Activated CD8-positive, alpha-beta T cell treated with anti-CD3 and anti-CD28 coated beads for 36 hours (primary cell): ENCODE results near the gene GPC6. TPM values are rescaled to one million over a fixed set of nuclear protein-coding genes. Genes with fewer than 3 reads are reported as not detected.

Experiments
- ATAC-seq: fragments of 200-7000 bp; cut with Tn5 transposase; one replicate; pipeline ENCODE4 v1.10.0; 2021; ENCODE audit warnings: mild to moderate bottlenecking, moderate library complexity
- CTCF ChIA-PET: fragments of 350-600 bp; sonication (Branson Sonifier 250); formaldehyde crosslinking; loops from one replicate; lab custom pipeline; 2021; ENCODE audit warnings: antibody characterized with exemption; lab: Charles Lee
- POLR2A ChIA-PET: fragments of 350-600 bp; sonication (Branson Sonifier 250); formaldehyde crosslinking; loops from one replicate; lab custom pipeline; 2021; ENCODE audit warnings: antibody characterized with exemption; lab: Charles Lee
- DNase-seq: peaks from one replicate; pipeline ENCODE4 v3.0.0-alpha.2; 2020
- H3K27ac Mint-ChIP-seq: one replicate; pipeline ENCODE4 v1.8.0; 2021; ENCODE audit warnings: mild to moderate bottlenecking, mixed read lengths
- H3K27me3 Mint-ChIP-seq: one replicate; pipeline ENCODE4 v1.8.0; 2021; ENCODE audit warnings: mixed read lengths
- H3K36me3 Mint-ChIP-seq: one replicate; pipeline ENCODE4 v1.8.0; 2021; ENCODE audit warnings: low read depth, mixed read lengths
- H3K4me1 Mint-ChIP-seq: one replicate; pipeline ENCODE4 v1.8.0; 2021; ENCODE audit warnings: low read depth, mixed read lengths
- H3K4me3 Mint-ChIP-seq: one replicate; pipeline ENCODE4 v1.8.0; 2021; ENCODE audit warnings: mild to moderate bottlenecking, moderate library complexity, mixed read lengths
- H3K9me3 Mint-ChIP-seq: one replicate; pipeline ENCODE4 v1.8.0; 2021; ENCODE audit warnings: mixed read lengths
- intact Hi-C: fragments of 100-400 bp; cut with micrococcal nuclease; formaldehyde crosslinking; loops from one replicate; pipeline ENCODE4 v1.10.0; 2022
- total RNA-seq, 2 experiments: library from RNA; stranded (reverse); gene quantifications; one replicate each; pipeline ENCODE4 v1.2.3, GENCODE V29; 2021
- TF ChIP-seq, protein P1 (sequence below): fragments of 200-600 bp; IDR thresholded peaks from one replicate; pipeline ENCODE4 v1.8.0; 2022; ENCODE audit warnings: antibody characterized with exemption, mild to moderate bottlenecking

The GPC6 gene
- total RNA-seq, 2 experiments from 2014 or later = not detected

DNA sequence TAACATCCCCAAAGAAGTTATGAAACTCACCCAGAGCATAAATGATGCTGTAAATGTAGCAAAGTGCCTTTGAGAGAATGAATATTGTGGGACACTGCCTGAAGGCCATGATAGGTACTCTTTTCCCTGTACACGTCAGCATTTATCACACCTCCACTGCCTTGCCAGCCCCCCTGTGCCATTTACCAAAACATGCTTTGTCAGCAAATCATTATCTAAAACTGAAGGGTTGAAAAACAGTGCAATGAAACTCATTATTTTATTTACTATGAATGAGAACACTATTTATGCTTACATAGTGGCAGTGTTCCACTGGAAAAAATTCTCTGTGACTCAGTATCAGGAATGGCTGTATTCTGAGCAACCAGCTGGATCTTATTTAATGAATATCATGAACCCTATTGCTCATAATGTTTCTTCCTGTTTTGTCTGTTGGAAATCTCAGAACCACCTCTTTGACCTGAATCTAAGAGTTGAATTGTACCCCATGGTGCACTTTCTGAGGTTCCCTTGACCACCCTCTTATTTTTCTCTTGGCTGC is 688.7 kb downstream of the GPC6 start:
- CTCF ChIA-PET = no interaction called here
- no peaks in the 10 kb centered on the region for H3K36me3 Mint-ChIP-seq
- no peak for ATAC-seq
- DNase-seq = no peak
- H3K4me3 Mint-ChIP-seq = no peak overlapping the region
- POLR2A ChIA-PET = interaction anchor here (0.7 kb wide), 1 partner anchor 238 kb away, joined by 3 read pairs; no protein-coding TSS in a partner anchor
- TF ChIP-seq, protein P1, sequence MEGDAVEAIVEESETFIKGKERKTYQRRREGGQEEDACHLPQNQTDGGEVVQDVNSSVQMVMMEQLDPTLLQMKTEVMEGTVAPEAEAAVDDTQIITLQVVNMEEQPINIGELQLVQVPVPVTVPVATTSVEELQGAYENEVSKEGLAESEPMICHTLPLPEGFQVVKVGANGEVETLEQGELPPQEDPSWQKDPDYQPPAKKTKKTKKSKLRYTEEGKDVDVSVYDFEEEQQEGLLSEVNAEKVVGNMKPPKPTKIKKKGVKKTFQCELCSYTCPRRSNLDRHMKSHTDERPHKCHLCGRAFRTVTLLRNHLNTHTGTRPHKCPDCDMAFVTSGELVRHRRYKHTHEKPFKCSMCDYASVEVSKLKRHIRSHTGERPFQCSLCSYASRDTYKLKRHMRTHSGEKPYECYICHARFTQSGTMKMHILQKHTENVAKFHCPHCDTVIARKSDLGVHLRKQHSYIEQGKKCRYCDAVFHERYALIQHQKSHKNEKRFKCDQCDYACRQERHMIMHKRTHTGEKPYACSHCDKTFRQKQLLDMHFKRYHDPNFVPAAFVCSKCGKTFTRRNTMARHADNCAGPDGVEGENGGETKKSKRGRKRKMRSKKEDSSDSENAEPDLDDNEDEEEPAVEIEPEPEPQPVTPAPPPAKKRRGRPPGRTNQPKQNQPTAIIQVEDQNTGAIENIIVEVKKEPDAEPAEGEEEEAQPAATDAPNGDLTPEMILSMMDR = no peak
- intact Hi-C loops = no loop called here
- no peak overlapping the region for H3K27ac Mint-ChIP-seq
- no peaks in the 10 kb centered on the region for H3K9me3 Mint-ChIP-seq
- H3K4me1 Mint-ChIP-seq = peaks cover 2% of the 10 kb centered on the region
- H3K27me3 Mint-ChIP-seq = peaks cover 8% of the 10 kb centered on the region

DNA sequence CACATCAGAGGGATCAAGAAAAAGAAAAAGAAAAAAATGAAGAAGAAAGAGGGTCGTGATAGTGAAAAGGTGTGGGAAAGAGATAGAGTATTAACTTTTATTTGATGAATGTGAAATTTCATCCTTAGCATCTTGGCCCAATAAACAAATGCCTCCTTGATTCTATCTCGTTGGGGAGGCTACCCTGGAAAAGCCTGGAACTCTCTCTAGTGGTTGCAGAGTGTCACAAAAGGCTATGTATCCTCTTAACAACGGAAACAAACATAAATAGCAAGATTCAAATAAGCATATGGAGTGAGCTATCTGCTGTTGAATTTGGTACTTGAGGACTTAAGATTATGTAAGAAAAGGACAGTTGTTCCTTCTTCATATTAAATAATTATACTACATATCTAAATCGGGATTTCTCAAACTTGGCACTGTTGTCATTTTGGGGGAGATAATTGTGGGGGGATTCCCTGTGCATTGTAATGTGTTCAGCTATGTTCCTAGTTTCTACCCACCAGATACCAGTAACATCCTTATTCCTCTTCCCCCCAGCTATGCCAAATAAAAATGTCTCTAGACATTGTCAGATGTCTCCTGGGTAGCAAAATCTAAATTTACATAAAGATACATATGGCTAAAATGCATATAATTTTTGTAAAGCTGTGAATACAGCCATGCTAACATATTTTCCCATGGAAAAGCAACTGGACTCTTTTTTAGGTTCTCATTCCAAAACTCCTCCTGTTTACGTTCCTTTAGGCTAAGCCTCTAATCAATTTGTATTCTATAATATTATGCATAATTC is 695.7 kb downstream of the GPC6 start:
- POLR2A ChIA-PET = no interaction called here
- H3K36me3 Mint-ChIP-seq = no peaks in the 10 kb centered on the region
- intact Hi-C loops = no loop called here

DNA sequence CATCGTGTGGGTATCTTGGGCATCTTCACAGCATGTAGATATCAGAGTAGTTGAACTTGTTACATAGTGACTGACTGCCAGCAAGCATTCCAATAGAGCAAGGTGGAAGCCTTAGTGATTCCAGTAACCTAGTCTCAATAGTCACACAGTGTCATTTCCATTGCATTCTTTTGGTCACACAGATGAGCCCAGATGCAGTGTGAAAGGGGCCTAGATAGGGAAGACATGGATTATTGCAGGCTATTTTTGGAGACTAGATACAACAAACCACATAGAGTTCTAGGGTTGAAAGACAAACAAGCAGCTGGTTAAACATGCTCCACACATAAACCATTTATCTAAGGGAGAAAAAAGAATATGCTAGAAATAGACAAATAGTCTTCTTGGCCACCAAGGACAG is 699.4 kb downstream of the GPC6 start:
- no peaks in the 10 kb centered on the region for H3K9me3 Mint-ChIP-seq
- no peaks in the 10 kb centered on the region for H3K4me1 Mint-ChIP-seq
- intact Hi-C loops = no loop called here
- ChIA-PET POLR2A (no interaction called here), CTCF (interaction anchor here (1.0 kb wide), 1 partner anchor 14 kb away, joined by 3 read pairs; no protein-coding TSS in a partner anchor)
- H3K4me3 Mint-ChIP-seq = no peak overlapping the region
- H3K27ac Mint-ChIP-seq = no peak overlapping the region
- H3K36me3 Mint-ChIP-seq = no peaks in the 10 kb centered on the region
- DNase-seq = no peak
- no peak for ATAC-seq
- peaks cover 3% of the 10 kb centered on the region for H3K27me3 Mint-ChIP-seq
- TF ChIP-seq, protein P1 = no peak

More for the DNA sequence above, 695.7 kb downstream of the GPC6 start:
- CTCF ChIA-PET = no interaction called here
- H3K9me3 Mint-ChIP-seq = no peaks in the 10 kb centered on the region
- TF ChIP-seq, protein P1 = no peak
- DNase-seq (no peak), ATAC-seq (no peak)
- no peak overlapping the region for H3K27ac Mint-ChIP-seq
- H3K4me3 Mint-ChIP-seq = no peak overlapping the region
- H3K4me1 Mint-ChIP-seq = peaks cover 2% of the 10 kb centered on the region
- peaks cover 12% of the 10 kb centered on the region for H3K27me3 Mint-ChIP-seq

DNA sequence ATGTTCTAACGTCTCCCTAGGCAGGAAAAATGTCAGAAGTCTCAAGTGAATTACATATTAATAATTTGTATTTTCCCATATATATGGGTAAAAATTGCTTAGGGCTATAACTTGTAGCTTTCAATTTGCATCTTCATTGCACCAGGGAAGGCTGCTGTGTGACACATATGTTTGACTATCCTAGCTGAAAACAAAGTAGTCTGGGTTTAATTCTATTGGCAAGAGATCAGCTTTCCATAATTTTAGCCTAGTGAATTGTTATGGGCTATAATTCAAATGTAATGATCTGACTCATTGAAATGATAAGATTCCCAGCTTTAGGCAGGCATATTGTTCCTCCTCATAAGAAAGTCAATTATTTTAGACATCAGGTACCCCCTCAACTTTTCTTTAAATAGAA is 699.8 kb downstream of the GPC6 start:
- intact Hi-C loops = no loop called here
- H3K27ac Mint-ChIP-seq = no peak overlapping the region
- no peaks in the 10 kb centered on the region for H3K9me3 Mint-ChIP-seq
- TF ChIP-seq, protein P1 = no peak
- ChIA-PET CTCF (interaction anchor here (1.0 kb wide), 1 partner anchor 13 kb away, joined by 3 read pairs; no protein-coding TSS in a partner anchor), POLR2A (no interaction called here)
- ATAC-seq (no peak), DNase-seq (no peak)
- H3K4me3 Mint-ChIP-seq = no peak overlapping the region
- peaks cover 3% of the 10 kb centered on the region for H3K27me3 Mint-ChIP-seq
- no peaks in the 10 kb centered on the region for H3K4me1 Mint-ChIP-seq
- no peaks in the 10 kb centered on the region for H3K36me3 Mint-ChIP-seq

DNA sequence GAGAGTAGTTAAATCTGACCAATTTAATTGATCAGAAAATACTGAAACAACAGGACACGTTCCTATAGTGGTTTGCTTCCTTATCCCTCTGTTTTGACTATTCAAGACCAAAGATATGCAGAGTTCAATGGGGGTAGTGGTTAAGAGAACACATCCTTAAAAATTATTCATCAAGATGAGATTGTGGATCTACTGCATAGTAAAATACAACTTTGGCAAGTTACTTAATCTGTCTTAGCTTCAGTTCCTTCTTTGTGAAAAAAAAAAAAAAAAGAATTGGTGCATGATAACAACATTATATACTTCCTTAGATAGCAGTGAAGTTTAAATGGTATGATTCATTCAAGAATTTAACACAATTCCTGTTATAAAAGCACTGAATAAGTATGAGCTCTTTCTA is 700.8 kb downstream of the GPC6 start:
- no peaks in the 10 kb centered on the region for H3K36me3 Mint-ChIP-seq
- peaks cover under 1% of the 10 kb centered on the region for H3K27me3 Mint-ChIP-seq
- POLR2A ChIA-PET = no interaction called here
- CTCF ChIA-PET = no interaction called here
- no peak for DNase-seq
- no peaks in the 10 kb centered on the region for H3K9me3 Mint-ChIP-seq
- no peak overlapping the region for H3K27ac Mint-ChIP-seq
- TF ChIP-seq, protein P1 = no peak
- no peak overlapping the region for H3K4me3 Mint-ChIP-seq
- intact Hi-C loops = no loop called here
- ATAC-seq = no peak
- no peaks in the 10 kb centered on the region for H3K4me1 Mint-ChIP-seq
